ENCODE data around the gene DUSP15. TPM values are rescaled to one million over a fixed set of nuclear protein-coding genes. Genes with fewer than 3 reads are reported as not detected.

The DUSP15 gene
- total RNA-seq, 1 donor from 2014 or later = not detected

GRCh38 chr20:31860390-31861134 lies 9.8 kb downstream of the DUSP15 start:
- no peak for DNase-seq (ENCODE audit: low read depth, low spot score)

- DNase-seq (ENCODE audit: low read depth, low spot score) = no peak
These were observed 10.3 kb downstream of the DUSP15 start for GRCh38 chr20:31859998-31860380.

GRCh38 chr20:31859266-31859997 lies 10.9 kb downstream of the DUSP15 start:
- no peak for DNase-seq (ENCODE audit: low read depth, low spot score)

- DNase-seq (ENCODE audit: low read depth, low spot score) = no peak
These were observed 11.6 kb downstream of the DUSP15 start for GRCh38 chr20:31858760-31859083.

GRCh38 chr20:31857861-31858759 lies 12.2 kb downstream of the DUSP15 start:
- no peak for DNase-seq (ENCODE audit: low read depth, low spot score)

- DNase-seq (ENCODE audit: low read depth, low spot score) = no peak
These were observed 13.8 kb downstream of the DUSP15 start for GRCh38 chr20:31856516-31856915.

GRCh38 chr20:31853481-31853880 lies 16.8 kb downstream of the DUSP15 start:
- DNase-seq (ENCODE audit: low read depth, low spot score) = no peak

- no peak for DNase-seq (ENCODE audit: low read depth, low spot score)
These were observed 18.9 kb downstream of the DUSP15 start for GRCh38 chr20:31851240-31851955.

- no peak for DNase-seq (ENCODE audit: low read depth, low spot score)
These were observed 20.9 kb downstream of the DUSP15 start for GRCh38 chr20:31849306-31849930.

GRCh38 chr20:31848088-31848999 lies 22.0 kb downstream of the DUSP15 start:
- DNase-seq (ENCODE audit: low read depth, low spot score) = no peak

GRCh38 chr20:31846793-31847138 lies 23.6 kb downstream of the DUSP15 start:
- no peak for DNase-seq (ENCODE audit: low read depth, low spot score)

- no peak for DNase-seq (ENCODE audit: low read depth, low spot score)
These were observed 24.9 kb downstream of the DUSP15 start, which contains the start of gene FOXS1 for GRCh38 chr20:31845300-31845863. Gene FOXS1, minus strand, starts transcription at chr20:31845604. Its CDS starts 62 bp downstream, at chr20:31845542.

GRCh38 chr20:31844737-31845299 lies 25.5 kb downstream of the DUSP15 start:
- no peak for DNase-seq (ENCODE audit: low read depth, low spot score)

- no peak for DNase-seq (ENCODE audit: low read depth, low spot score)
These were observed 26.4 kb downstream of the DUSP15 start for GRCh38 chr20:31843881-31844280.

GRCh38 chr20:31843288-31843687 lies 27.0 kb downstream of the DUSP15 start:
- no peak for DNase-seq (ENCODE audit: low read depth, low spot score)

- DNase-seq (ENCODE audit: low read depth, low spot score) = no peak
These were observed 27.7 kb downstream of the DUSP15 start for GRCh38 chr20:31842471-31843157.

- DNase-seq (ENCODE audit: low read depth, low spot score) = no peak
These were observed 28.4 kb downstream of the DUSP15 start for GRCh38 chr20:31841928-31842327.
